ENCODE results near the gene PXDC1. TPM values are rescaled to one million over a fixed set of nuclear protein-coding genes. Genes with fewer than 3 reads are reported as not detected.
A peak's percentile ranks its signal among the peaks of the same experiment; 100 is the strongest.
"Not testable (repeated sequence)": the region's sequence is repeated elsewhere in the genome, so short reads cannot be mapped to it uniquely, and the experiment has no call there.

Gene PXDC1
- total RNA-seq, 1 donor from 2014 or later = 231 TPM

- no peak for DNase-seq (ENCODE audit: low spot score)
- Mint-ChIP-seq H3K4me3 (ENCODE audit: unreplicated experiment) (no peak overlapping the region), H3K4me1 (ENCODE audit: low read depth) (peaks cover 50% of the 10 kb centered on the region), H3K36me3 (ENCODE audit: low read depth) (no peaks in the 10 kb centered on the region), H3K27me3 (ENCODE audit: low read depth) (no peaks in the 10 kb centered on the region), H3K27ac (ENCODE audit: unreplicated experiment) (peak overlapping the region; percentile 53), H3K9me3 (ENCODE audit: low read depth) (no peaks in the 10 kb centered on the region)
- no peak for TF ChIP-seq CTCF (IDR thresholded peaks at IDR 0.05)
Observed at GRCh38 chr6:3770023-3770720, 18.7 kb upstream of the PXDC1 start.

GRCh38 chr6:3769610-3770009 is 18.1 kb upstream of the PXDC1 start:
- no peak for TF ChIP-seq CTCF (IDR thresholded peaks at IDR 0.05)
- H3K4me3 Mint-ChIP-seq (ENCODE audit: unreplicated experiment) = no peak overlapping the region
- H3K36me3 Mint-ChIP-seq (ENCODE audit: low read depth) = no peaks in the 10 kb centered on the region
- no peaks in the 10 kb centered on the region for H3K27me3 Mint-ChIP-seq (ENCODE audit: low read depth)
- no peaks in the 10 kb centered on the region for H3K9me3 Mint-ChIP-seq (ENCODE audit: low read depth)
- H3K4me1 Mint-ChIP-seq (ENCODE audit: low read depth) = peaks cover 53% of the 10 kb centered on the region
- H3K27ac Mint-ChIP-seq (ENCODE audit: unreplicated experiment) = peak overlapping the region; percentile 57
- DNase-seq (ENCODE audit: low spot score) = no peak

GRCh38 chr6:3768502-3768901 is 17.0 kb upstream of the PXDC1 start:
- DNase-seq (ENCODE audit: low spot score) = no peak
- no peaks in the 10 kb centered on the region for H3K27me3 Mint-ChIP-seq (ENCODE audit: low read depth)
- H3K4me3 Mint-ChIP-seq (ENCODE audit: unreplicated experiment) = no peak overlapping the region
- no peaks in the 10 kb centered on the region for H3K9me3 Mint-ChIP-seq (ENCODE audit: low read depth)
- H3K36me3 Mint-ChIP-seq (ENCODE audit: low read depth) = no peaks in the 10 kb centered on the region
- H3K4me1 Mint-ChIP-seq (ENCODE audit: low read depth) = peaks cover 53% of the 10 kb centered on the region
- peak overlapping the region; percentile 28 for H3K27ac Mint-ChIP-seq (ENCODE audit: unreplicated experiment)
- no peak for TF ChIP-seq CTCF (IDR thresholded peaks at IDR 0.05)

- H3K27ac Mint-ChIP-seq (ENCODE audit: unreplicated experiment) = peak overlapping the region; percentile 92
- H3K9me3 Mint-ChIP-seq (ENCODE audit: low read depth) = not testable (repeated sequence)
Observed at GRCh38 chr6:3767483-3767882, 16.0 kb upstream of the PXDC1 start.

GRCh38 chr6:3766214-3766613 is 14.7 kb upstream of the PXDC1 start:
- TF ChIP-seq CTCF (IDR thresholded peaks at IDR 0.05) = no peak
- Mint-ChIP-seq H3K36me3 (ENCODE audit: low read depth) (no peaks in the 10 kb centered on the region), H3K9me3 (ENCODE audit: low read depth) (no peaks in the 10 kb centered on the region), H3K27me3 (ENCODE audit: low read depth) (no peaks in the 10 kb centered on the region), H3K27ac (ENCODE audit: unreplicated experiment) (peak overlapping the region; percentile 92), H3K4me3 (ENCODE audit: unreplicated experiment) (peak overlapping the region; percentile 50), H3K4me1 (ENCODE audit: low read depth) (peaks cover 63% of the 10 kb centered on the region)
- DNase-seq (ENCODE audit: low spot score) = peak; percentile 93

More at GRCh38 chr6:3767483-3767882, 16.0 kb upstream of the PXDC1 start:
- not testable (repeated sequence) for H3K36me3 Mint-ChIP-seq (ENCODE audit: low read depth); DNase-seq (ENCODE audit: low spot score); H3K27me3 Mint-ChIP-seq (ENCODE audit: low read depth); H3K4me3 Mint-ChIP-seq (ENCODE audit: unreplicated experiment)
- H3K4me1 Mint-ChIP-seq (ENCODE audit: low read depth) = peaks cover 60% of the 10 kb centered on the region

DNA sequence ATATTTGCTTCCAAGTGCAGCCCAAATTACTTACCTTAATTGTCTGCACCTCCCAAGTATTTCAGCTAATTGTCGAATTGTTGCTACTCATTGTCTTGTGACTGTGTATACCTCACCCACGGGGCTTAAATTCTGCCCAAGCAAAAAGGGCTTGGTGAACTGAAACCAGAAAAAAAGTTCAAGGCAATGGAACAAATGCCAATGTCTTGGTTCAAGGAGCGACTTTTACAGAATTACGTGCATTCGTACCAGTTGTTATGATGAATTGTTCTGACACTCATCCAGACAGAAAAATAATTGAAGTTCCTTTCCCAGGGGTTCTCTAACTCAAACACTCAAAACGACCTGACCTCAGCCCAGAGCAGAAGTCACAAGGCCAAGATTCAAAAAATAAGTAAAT is 13.9 kb upstream of the PXDC1 start:
- Mint-ChIP-seq H3K4me3 (ENCODE audit: unreplicated experiment) (no peak overlapping the region), H3K27ac (ENCODE audit: unreplicated experiment) (peak overlapping the region; percentile 92), H3K27me3 (ENCODE audit: low read depth) (no peaks in the 10 kb centered on the region), H3K9me3 (ENCODE audit: low read depth) (no peaks in the 10 kb centered on the region), H3K4me1 (ENCODE audit: low read depth) (peaks cover 68% of the 10 kb centered on the region), H3K36me3 (ENCODE audit: low read depth) (no peaks in the 10 kb centered on the region)
- TF ChIP-seq CTCF (IDR thresholded peaks at IDR 0.05) = no peak
- no peak for DNase-seq (ENCODE audit: low spot score)

Measured in chondrocyte (in vitro differentiated cells).